Activated CD4-positive, alpha-beta memory T cell treated with anti-CD3 and anti-CD28 coated beads, Interleukin-2, amount 10 ng/mL, durations not matched to agents 7 days and 5 days (primary cell): Measurements from ENCODE around the gene ADAMTS3. TPM values are rescaled to one million over a fixed set of nuclear protein-coding genes. Genes with fewer than 3 reads are reported as not detected.
"Not testable (repeated sequence)": the region's sequence is repeated elsewhere in the genome, so short reads cannot be mapped to it uniquely, and the experiment has no call there.

Experiments
- CTCF ChIA-PET: fragments of 350-600 bp; sonication (Branson Sonifier 250); formaldehyde crosslinking; loops from one replicate; lab custom pipeline; 2021; ENCODE audit warnings: antibody characterized with exemption, inconsistent platforms; lab: Charles Lee
- POLR2A ChIA-PET: fragments of 350-600 bp; sonication (Branson Sonifier 250); formaldehyde crosslinking; loops from one replicate; lab custom pipeline; 2021; ENCODE audit warnings: antibody characterized with exemption; lab: Charles Lee
- DNase-seq: peaks from one replicate; pipeline ENCODE4 v3.0.0-alpha.2; 2020
- H3K27ac Mint-ChIP-seq: one replicate; pipeline ENCODE4 v1.8.0; 2021; ENCODE audit warnings: mild to moderate bottlenecking, mixed read lengths
- H3K27me3 Mint-ChIP-seq: one replicate; pipeline ENCODE4 v1.8.0; 2021; ENCODE audit warnings: mixed read lengths
- H3K36me3 Mint-ChIP-seq: one replicate; pipeline ENCODE4 v1.8.0; 2021; ENCODE audit warnings: low read depth, mixed read lengths
- H3K4me1 Mint-ChIP-seq: one replicate; pipeline ENCODE4 v1.8.0; 2021; ENCODE audit warnings: mixed read lengths
- H3K4me3 Mint-ChIP-seq: one replicate; pipeline ENCODE4 v1.8.0; 2021; ENCODE audit warnings: mild to moderate bottlenecking, mixed read lengths
- H3K9me3 Mint-ChIP-seq: one replicate; pipeline ENCODE4 v1.8.0; 2021; ENCODE audit warnings: mixed read lengths
- total RNA-seq, 2 experiments: library from RNA; stranded (reverse); gene quantifications; one replicate each; pipeline ENCODE4 v1.2.3, GENCODE V29; 2021

The ADAMTS3 gene
- total RNA-seq, 2 experiments from 2014 or later, result not detected

GRCh38 chr4:72442715-72443114 is 126.3 kb downstream of the ADAMTS3 start:
- POLR2A ChIA-PET, result no interaction called here
- Mint-ChIP-seq H3K9me3 (no peaks in the 10 kb centered on the region), H3K4me3 (no peak overlapping the region), H3K4me1 (no peaks in the 10 kb centered on the region), H3K27ac (no peak overlapping the region), H3K36me3 (no peaks in the 10 kb centered on the region), H3K27me3 (no peaks in the 10 kb centered on the region)
- no peak for DNase-seq
- CTCF ChIA-PET, result no interaction called here

- POLR2A ChIA-PET, result no interaction called here
- no peaks in the 10 kb centered on the region for H3K27me3 Mint-ChIP-seq
- no peak for DNase-seq
- H3K27ac Mint-ChIP-seq, result no peak overlapping the region
- no peaks in the 10 kb centered on the region for H3K9me3 Mint-ChIP-seq
- H3K4me1 Mint-ChIP-seq, result no peaks in the 10 kb centered on the region
- no peak overlapping the region for H3K4me3 Mint-ChIP-seq
- H3K36me3 Mint-ChIP-seq, result no peaks in the 10 kb centered on the region
- CTCF ChIA-PET, result no interaction called here
Observed at GRCh38 chr4:72442147-72442546, 126.9 kb downstream of the ADAMTS3 start.

DNA sequence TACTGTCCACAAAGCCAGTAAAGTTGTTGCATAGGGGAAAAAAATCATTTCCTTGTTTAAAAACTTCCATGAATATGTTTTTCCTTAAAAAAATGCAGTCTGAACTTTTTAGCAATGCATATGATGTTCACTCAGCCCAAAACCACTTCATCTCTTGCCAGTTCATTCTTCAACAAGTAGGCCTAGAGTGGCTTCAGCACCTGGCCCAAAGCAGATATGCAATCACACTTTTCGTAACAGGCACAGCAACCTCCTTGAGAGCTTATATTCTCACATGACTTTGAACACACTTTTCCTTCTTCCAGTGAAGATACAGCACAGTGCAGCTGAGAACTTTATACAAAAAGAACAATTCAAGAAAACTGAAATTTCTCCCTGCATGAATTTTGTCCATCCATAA is 128.6 kb downstream of the ADAMTS3 start:
- Mint-ChIP-seq H3K27me3 (no peaks in the 10 kb centered on the region), H3K4me1 (no peaks in the 10 kb centered on the region), H3K27ac (no peak overlapping the region), H3K9me3 (no peaks in the 10 kb centered on the region), H3K4me3 (no peak overlapping the region), H3K36me3 (no peaks in the 10 kb centered on the region)
- POLR2A ChIA-PET, result no interaction called here
- CTCF ChIA-PET, result no interaction called here
- no peak for DNase-seq

- CTCF ChIA-PET, result no interaction called here
- H3K27me3 Mint-ChIP-seq, result no peaks in the 10 kb centered on the region
Observed at GRCh38 chr4:72432975-72433374, 136.0 kb downstream of the ADAMTS3 start.

GRCh38 chr4:72432282-72432681 is 136.7 kb downstream of the ADAMTS3 start:
- POLR2A ChIA-PET, result no interaction called here
- H3K27ac Mint-ChIP-seq, result no peak overlapping the region
- H3K27me3 Mint-ChIP-seq, result no peaks in the 10 kb centered on the region
- H3K9me3 Mint-ChIP-seq, result no peaks in the 10 kb centered on the region
- DNase-seq, result no peak
- H3K4me1 Mint-ChIP-seq, result no peaks in the 10 kb centered on the region
- CTCF ChIA-PET, result no interaction called here
- no peaks in the 10 kb centered on the region for H3K36me3 Mint-ChIP-seq
- H3K4me3 Mint-ChIP-seq, result no peak overlapping the region

More at GRCh38 chr4:72432975-72433374, 136.0 kb downstream of the ADAMTS3 start:
- Mint-ChIP-seq H3K4me3 (no peak overlapping the region), H3K27ac (no peak overlapping the region), H3K36me3 (no peaks in the 10 kb centered on the region), H3K9me3 (no peaks in the 10 kb centered on the region), H3K4me1 (no peaks in the 10 kb centered on the region)
- POLR2A ChIA-PET, result no interaction called here
- DNase-seq, result no peak

GRCh38 chr4:72430988-72431387 is 138.0 kb downstream of the ADAMTS3 start:
- POLR2A ChIA-PET, result no interaction called here
- Mint-ChIP-seq H3K4me3 (no peak overlapping the region), H3K27ac (no peak overlapping the region), H3K36me3 (no peaks in the 10 kb centered on the region), H3K4me1 (no peaks in the 10 kb centered on the region), H3K27me3 (no peaks in the 10 kb centered on the region), H3K9me3 (no peaks in the 10 kb centered on the region)
- no peak for DNase-seq
- CTCF ChIA-PET, result no interaction called here

GRCh38 chr4:72430050-72430449 is 139.0 kb downstream of the ADAMTS3 start:
- H3K27ac Mint-ChIP-seq, result no peak overlapping the region
- H3K4me3 Mint-ChIP-seq, result no peak overlapping the region
- POLR2A ChIA-PET, result no interaction called here
- no peak for DNase-seq
- no peaks in the 10 kb centered on the region for H3K36me3 Mint-ChIP-seq
- no peaks in the 10 kb centered on the region for H3K4me1 Mint-ChIP-seq
- no peaks in the 10 kb centered on the region for H3K27me3 Mint-ChIP-seq
- no peaks in the 10 kb centered on the region for H3K9me3 Mint-ChIP-seq
- CTCF ChIA-PET, result no interaction called here

- CTCF ChIA-PET, result no interaction called here
- Mint-ChIP-seq H3K4me1 (no peaks in the 10 kb centered on the region), H3K27me3 (no peaks in the 10 kb centered on the region), H3K36me3 (no peaks in the 10 kb centered on the region), H3K27ac (no peak overlapping the region), H3K4me3 (no peak overlapping the region), H3K9me3 (no peaks in the 10 kb centered on the region)
- POLR2A ChIA-PET, result no interaction called here
- DNase-seq, result no peak
Observed at GRCh38 chr4:72429397-72429889, 139.6 kb downstream of the ADAMTS3 start.

GRCh38 chr4:72427057-72427456 is 142.0 kb downstream of the ADAMTS3 start:
- Mint-ChIP-seq H3K9me3 (no peaks in the 10 kb centered on the region), H3K36me3 (no peaks in the 10 kb centered on the region), H3K4me1 (no peaks in the 10 kb centered on the region), H3K27me3 (no peaks in the 10 kb centered on the region), H3K27ac (no peak overlapping the region), H3K4me3 (no peak overlapping the region)
- DNase-seq, result no peak
- ChIA-PET CTCF (no interaction called here), POLR2A (no interaction called here)

- H3K9me3 Mint-ChIP-seq, H3K4me1 Mint-ChIP-seq, H3K4me3 Mint-ChIP-seq, CTCF ChIA-PET, H3K36me3 Mint-ChIP-seq, DNase-seq, H3K27me3 Mint-ChIP-seq, H3K27ac Mint-ChIP-seq, POLR2A ChIA-PET: not testable (repeated sequence)
Observed at GRCh38 chr4:72425908-72426307, 143.1 kb downstream of the ADAMTS3 start.

DNA sequence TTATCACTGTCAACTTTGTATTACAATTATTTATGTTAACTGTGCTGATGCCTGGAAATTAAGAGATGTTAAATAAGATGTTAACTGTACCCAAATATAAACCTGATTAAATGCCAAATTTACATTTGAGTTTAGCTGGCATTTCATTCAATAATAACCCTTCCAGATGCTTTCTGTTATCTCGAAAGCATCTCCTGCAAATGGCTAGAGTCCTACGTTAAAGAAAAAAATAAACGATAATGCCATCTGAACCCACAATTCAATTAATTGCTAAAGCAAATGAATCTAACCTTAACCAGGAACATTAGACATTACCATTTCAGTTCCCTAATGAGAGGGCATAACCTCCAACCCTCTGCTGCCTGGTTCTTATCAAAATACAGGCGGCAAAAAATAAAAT is 145.0 kb downstream of the ADAMTS3 start:
- POLR2A ChIA-PET, result no interaction called here
- H3K9me3 Mint-ChIP-seq, result no peaks in the 10 kb centered on the region
- DNase-seq, result no peak
- H3K27me3 Mint-ChIP-seq, result no peaks in the 10 kb centered on the region
- no peaks in the 10 kb centered on the region for H3K36me3 Mint-ChIP-seq
- no peaks in the 10 kb centered on the region for H3K4me1 Mint-ChIP-seq
- no peak overlapping the region for H3K27ac Mint-ChIP-seq
- CTCF ChIA-PET, result no interaction called here
- H3K4me3 Mint-ChIP-seq, result no peak overlapping the region

DNA sequence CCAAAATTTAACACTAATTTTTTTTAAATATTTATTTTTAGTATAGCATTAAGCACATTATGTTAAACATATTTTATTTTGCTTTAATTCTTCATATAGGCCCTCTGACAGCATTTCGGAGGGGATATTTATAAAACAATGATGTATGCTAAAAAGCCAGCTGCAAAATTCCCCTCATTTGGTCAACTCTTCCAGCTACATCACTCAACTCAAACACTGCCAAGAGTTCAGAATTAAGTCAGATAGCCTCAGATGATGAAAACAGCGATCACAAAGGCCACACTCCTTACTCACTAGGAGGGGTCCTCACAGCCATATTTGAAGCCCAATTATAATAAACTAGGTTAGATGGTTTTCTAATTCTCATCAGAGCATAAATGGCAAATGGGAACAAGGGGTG is 146.6 kb downstream of the ADAMTS3 start:
- Mint-ChIP-seq H3K27ac (no peak overlapping the region), H3K4me3 (no peak overlapping the region)

GRCh38 chr4:72418458-72418857 is 150.6 kb downstream of the ADAMTS3 start:
- DNase-seq, result no peak
- H3K4me3 Mint-ChIP-seq, result no peak overlapping the region
- no peaks in the 10 kb centered on the region for H3K27me3 Mint-ChIP-seq
- POLR2A ChIA-PET, result no interaction called here
- no peak overlapping the region for H3K27ac Mint-ChIP-seq
- H3K9me3 Mint-ChIP-seq, result no peaks in the 10 kb centered on the region
- H3K36me3 Mint-ChIP-seq, result no peaks in the 10 kb centered on the region
- no peaks in the 10 kb centered on the region for H3K4me1 Mint-ChIP-seq
- CTCF ChIA-PET, result no interaction called here

More for the DNA sequence above, 146.6 kb downstream of the ADAMTS3 start:
- ChIA-PET CTCF (no interaction called here), POLR2A (no interaction called here)
- H3K4me1 Mint-ChIP-seq, result no peaks in the 10 kb centered on the region
- H3K9me3 Mint-ChIP-seq, result no peaks in the 10 kb centered on the region
- H3K36me3 Mint-ChIP-seq, result no peaks in the 10 kb centered on the region
- H3K27me3 Mint-ChIP-seq, result no peaks in the 10 kb centered on the region
- DNase-seq, result no peak

DNA sequence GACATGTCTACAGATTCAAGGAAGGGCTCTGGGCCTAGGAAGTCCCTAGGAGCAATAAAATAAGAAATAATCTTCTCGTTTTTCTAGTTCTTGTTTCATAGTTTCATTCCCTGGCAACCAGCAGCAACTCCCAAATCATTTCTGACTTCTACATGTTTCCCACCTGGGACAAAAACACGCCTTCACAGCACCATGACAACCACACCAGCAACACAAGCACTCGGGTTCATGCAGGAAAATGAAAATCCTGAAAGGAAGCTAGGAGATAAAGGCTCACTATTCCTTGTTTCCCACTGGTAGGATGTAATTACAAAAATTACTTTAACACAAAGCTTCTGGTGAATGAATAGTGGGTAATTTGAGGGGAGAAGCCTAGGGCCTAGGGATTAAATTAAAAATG is 158.9 kb downstream of the ADAMTS3 start:
- no peak for DNase-seq
- H3K4me3 Mint-ChIP-seq, result no peak overlapping the region
- no peaks in the 10 kb centered on the region for H3K4me1 Mint-ChIP-seq
- ChIA-PET CTCF (no interaction called here), POLR2A (no interaction called here)
- no peaks in the 10 kb centered on the region for H3K9me3 Mint-ChIP-seq
- H3K27me3 Mint-ChIP-seq, result no peaks in the 10 kb centered on the region
- H3K36me3 Mint-ChIP-seq, result no peaks in the 10 kb centered on the region
- H3K27ac Mint-ChIP-seq, result no peak overlapping the region
